DND-41 (cell line): ENCODE measurements around the gene PSTPIP2.

Experiments
- ATAC-seq: fragments of 200-7000 bp; cut with Tn5 transposase; 3 replicates; pipeline ENCODE4 v1.9.1; 2021; ENCODE audit warnings: low read depth; ENCODE audit not compliant: insufficient read depth
- DNase-seq: peaks from one replicate; pipeline ENCODE4 v3.0.0-alpha.2; 2020
- H2AFZ ChIP-seq: 2 replicates; pipeline ENCODE4 v1.6.0; 2012; ENCODE audit warnings: low read depth, low read length
- H3K27ac ChIP-seq: 2 replicates; pipeline ENCODE4 v1.5.1; 2012; ENCODE audit warnings: low read length, inconsistent platforms
- H3K27me3 ChIP-seq: fragments of 200-600 bp; sonication (generic); 2 replicates; pipeline ENCODE4 v1.6.0; 2012; ENCODE audit warnings: low read length, mild to moderate bottlenecking, inconsistent platforms; ENCODE audit not compliant: insufficient read depth, poor library complexity
- H3K36me3 ChIP-seq: 2 replicates; pipeline ENCODE4 v1.5.1; 2012; ENCODE audit warnings: low read length, inconsistent platforms; ENCODE audit not compliant: insufficient read depth
- H3K4me1 ChIP-seq: 2 replicates; pipeline ENCODE4 v1.5.1; 2012; ENCODE audit warnings: mild to moderate bottlenecking, low read length; ENCODE audit not compliant: insufficient read depth
- H3K4me2 ChIP-seq: 2 replicates; pipeline ENCODE4 v1.6.0; 2012; ENCODE audit warnings: mild to moderate bottlenecking, moderate library complexity, low read length, inconsistent platforms; ENCODE audit not compliant: insufficient read depth
- H3K4me3 ChIP-seq, 2 experiments: fragments of 200-600 bp in 1 of 2; shearing (Covaris generic) in 1 of 2; 2 replicates each; pipeline ENCODE4 v1.5.1; 2012 to 2016; ENCODE audit warnings: inconsistent platforms in 2 of 2, low read length in 2 of 2, mild to moderate bottlenecking in 2 of 2, low read depth in 1 of 2, moderate library complexity in 1 of 2
- H3K79me2 ChIP-seq: 2 replicates; pipeline ENCODE4 v1.6.0; 2012; ENCODE audit warnings: low read length, inconsistent platforms; ENCODE audit not compliant: insufficient read depth
- H3K9ac ChIP-seq: 2 replicates; pipeline ENCODE4 v1.6.0; 2012; ENCODE audit warnings: low read depth, mild to moderate bottlenecking, inconsistent platforms, low read length, moderate library complexity
- H3K9me3 ChIP-seq: 2 replicates; pipeline ENCODE4 v1.5.1; 2012; ENCODE audit warnings: low read length, moderate library complexity, mild to moderate bottlenecking, inconsistent platforms; ENCODE audit not compliant: insufficient read depth, severe bottlenecking
- H4K20me1 ChIP-seq: 2 replicates; pipeline ENCODE4 v1.6.0; 2012; ENCODE audit warnings: low read length; ENCODE audit not compliant: insufficient read depth
- EZH2 ChIP-seq: IDR thresholded peaks from 3 replicates; pipeline ENCODE4 v1.6.1; 2012; ENCODE audit warnings: borderline replicate concordance, low read depth, mild to moderate bottlenecking, moderate library complexity, low read length, inconsistent platforms; ENCODE audit not compliant: severe bottlenecking
- TF ChIP-seq, protein P1 (sequence below): IDR thresholded peaks from 2 replicates; pipeline ENCODE4 v1.5.1; 2012; ENCODE audit warnings: borderline replicate concordance, low read length, moderate library complexity, mild to moderate bottlenecking; ENCODE audit not compliant: poor library complexity, severe bottlenecking; ENCODE audit errors: extremely low read depth

The PSTPIP2 gene

DNA sequence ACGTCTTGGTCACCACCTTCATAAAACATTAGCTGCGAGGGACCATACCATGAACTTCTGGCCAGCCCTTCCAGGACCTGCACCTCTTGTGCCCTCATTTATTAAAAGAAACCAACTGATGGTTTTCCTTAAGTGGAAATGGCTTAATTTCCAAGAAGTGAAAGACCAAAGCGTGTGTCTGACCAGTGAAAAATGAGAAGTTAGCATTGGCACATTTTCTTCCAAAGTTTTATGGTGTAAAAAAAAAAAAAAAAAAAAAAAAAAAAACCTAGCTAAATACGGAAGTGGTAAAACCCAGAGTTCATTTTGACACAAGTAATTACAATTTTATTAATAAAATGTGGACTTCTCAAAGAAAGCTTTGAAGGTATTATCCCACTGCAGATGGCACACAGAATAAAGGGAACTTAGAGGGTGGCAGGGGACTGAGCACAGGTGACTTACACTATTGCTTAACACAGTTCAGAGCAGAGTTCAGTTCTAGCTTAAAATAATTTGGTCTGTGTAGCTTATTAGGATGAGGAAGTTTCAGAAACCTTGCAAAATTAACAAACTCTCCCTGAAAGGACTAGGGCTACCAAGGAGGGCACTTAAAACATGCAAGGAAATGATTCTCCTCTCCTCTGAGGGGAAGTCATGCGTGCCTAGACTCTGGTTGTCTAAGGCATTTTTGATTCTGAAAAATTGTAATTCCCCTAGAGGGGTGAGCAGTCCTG, 62.8 kb downstream of the PSTPIP2 start:
- no peaks in the 10 kb centered on the region for H4K20me1 ChIP-seq
- H3K9me3 ChIP-seq = no peaks in the 10 kb centered on the region
- H3K36me3 ChIP-seq = no peaks in the 10 kb centered on the region
- no peaks in the 10 kb centered on the region for H3K79me2 ChIP-seq
- ATAC-seq = no peak
- no peak overlapping the region for H3K27ac ChIP-seq
- no peak overlapping the region for H3K4me2 ChIP-seq
- no peaks in the 10 kb centered on the region for H3K4me1 ChIP-seq
- H3K27me3 ChIP-seq = no peaks in the 10 kb centered on the region
- no peak for DNase-seq
- TF ChIP-seq EZH2 = no peak
- TF ChIP-seq, protein P1, sequence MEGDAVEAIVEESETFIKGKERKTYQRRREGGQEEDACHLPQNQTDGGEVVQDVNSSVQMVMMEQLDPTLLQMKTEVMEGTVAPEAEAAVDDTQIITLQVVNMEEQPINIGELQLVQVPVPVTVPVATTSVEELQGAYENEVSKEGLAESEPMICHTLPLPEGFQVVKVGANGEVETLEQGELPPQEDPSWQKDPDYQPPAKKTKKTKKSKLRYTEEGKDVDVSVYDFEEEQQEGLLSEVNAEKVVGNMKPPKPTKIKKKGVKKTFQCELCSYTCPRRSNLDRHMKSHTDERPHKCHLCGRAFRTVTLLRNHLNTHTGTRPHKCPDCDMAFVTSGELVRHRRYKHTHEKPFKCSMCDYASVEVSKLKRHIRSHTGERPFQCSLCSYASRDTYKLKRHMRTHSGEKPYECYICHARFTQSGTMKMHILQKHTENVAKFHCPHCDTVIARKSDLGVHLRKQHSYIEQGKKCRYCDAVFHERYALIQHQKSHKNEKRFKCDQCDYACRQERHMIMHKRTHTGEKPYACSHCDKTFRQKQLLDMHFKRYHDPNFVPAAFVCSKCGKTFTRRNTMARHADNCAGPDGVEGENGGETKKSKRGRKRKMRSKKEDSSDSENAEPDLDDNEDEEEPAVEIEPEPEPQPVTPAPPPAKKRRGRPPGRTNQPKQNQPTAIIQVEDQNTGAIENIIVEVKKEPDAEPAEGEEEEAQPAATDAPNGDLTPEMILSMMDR = no peak
- H3K9ac ChIP-seq = no peak overlapping the region
- no peak overlapping the region for H3K4me3 ChIP-seq
- H2AFZ ChIP-seq = no peak overlapping the region

DNA sequence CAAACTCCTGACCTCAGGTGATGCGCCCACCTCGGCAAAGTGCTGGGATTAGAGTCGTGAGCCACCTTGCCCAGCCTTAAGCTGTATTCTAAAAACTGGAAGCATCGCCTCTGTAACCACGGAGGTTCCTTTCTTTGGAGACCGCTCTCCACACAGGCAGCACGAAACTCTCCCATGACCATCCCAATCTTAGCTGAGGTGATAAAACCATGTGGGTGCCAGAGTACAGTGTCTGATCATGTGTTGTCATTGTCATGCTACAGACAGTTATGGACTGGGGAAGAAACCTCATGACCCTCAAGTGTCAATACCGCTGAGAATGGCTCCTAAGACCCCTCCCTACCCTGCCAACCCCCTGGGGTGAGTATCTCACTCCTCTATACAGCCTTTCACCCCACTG, 63.5 kb downstream of the PSTPIP2 start:
- ATAC-seq = no peak
- no peak overlapping the region for H3K4me3 ChIP-seq
- no peak overlapping the region for H3K4me2 ChIP-seq
- no peak for DNase-seq
- H2AFZ ChIP-seq = no peak overlapping the region
- no peaks in the 10 kb centered on the region for H3K36me3 ChIP-seq
- no peaks in the 10 kb centered on the region for H4K20me1 ChIP-seq
- H3K9ac ChIP-seq = no peak overlapping the region
- H3K9me3 ChIP-seq = no peaks in the 10 kb centered on the region
- no peaks in the 10 kb centered on the region for H3K27me3 ChIP-seq
- no peaks in the 10 kb centered on the region for H3K4me1 ChIP-seq
- TF ChIP-seq, protein P1 = no peak
- TF ChIP-seq EZH2 = no peak
- no peaks in the 10 kb centered on the region for H3K79me2 ChIP-seq
- no peak overlapping the region for H3K27ac ChIP-seq

DNA sequence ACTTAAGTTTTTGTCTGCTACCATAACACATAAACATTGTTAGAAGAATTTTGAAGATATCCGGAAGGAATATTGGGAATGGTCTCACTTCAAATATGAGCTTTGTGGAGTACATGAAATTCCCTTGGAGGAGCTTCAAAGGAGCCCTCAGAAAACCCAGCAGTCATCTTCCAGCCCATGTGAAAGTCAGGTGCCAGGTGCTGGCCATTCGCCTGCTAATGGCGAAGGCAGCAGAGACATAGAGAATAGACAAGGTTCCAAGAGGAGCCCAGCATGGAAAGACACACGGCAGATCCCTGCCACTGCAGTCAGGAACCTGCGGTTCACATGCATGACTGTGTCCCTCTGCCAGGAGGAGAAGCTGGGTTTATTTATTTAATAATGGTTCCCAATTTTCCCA, 64.9 kb downstream of the PSTPIP2 start:
- ATAC-seq (no peak), DNase-seq (no peak)
- no peaks in the 10 kb centered on the region for H4K20me1 ChIP-seq
- no peak overlapping the region for H3K27ac ChIP-seq
- no peaks in the 10 kb centered on the region for H3K27me3 ChIP-seq
- no peak overlapping the region for H3K4me3 ChIP-seq
- peaks cover 4% of the 10 kb centered on the region for H3K9me3 ChIP-seq
- H3K9ac ChIP-seq = no peak overlapping the region
- no peaks in the 10 kb centered on the region for H3K4me1 ChIP-seq
- H3K79me2 ChIP-seq = no peaks in the 10 kb centered on the region
- no peak overlapping the region for H3K4me2 ChIP-seq
- no peak overlapping the region for H2AFZ ChIP-seq
- H3K36me3 ChIP-seq = no peaks in the 10 kb centered on the region
- no peak for TF ChIP-seq EZH2
- TF ChIP-seq, protein P1 = no peak
